Upper lobe of left lung (tissue), 6 donors: Measurements from ENCODE around the gene ZSCAN25. TPM values are rescaled to one million over a fixed set of nuclear protein-coding genes. Genes with fewer than 3 reads are reported as not detected.
"Not testable (repeated sequence)": the region's sequence is repeated elsewhere in the genome, so short reads cannot be mapped to it uniquely, and the experiment has no call there.

Source experiments
- ATAC-seq, 2 donors: fragments of 200-7000 bp; cut with Tn5 transposase; one replicate each; pipeline ENCODE4 v1.9.1; 2022; ENCODE audit warnings: mild to moderate bottlenecking in 2 of 2, moderate library complexity in 2 of 2; ENCODE audit not compliant: low FRiP score in 2 of 2
- DNase-seq, 2 donors: peaks; one replicate each; pipeline ENCODE4 v3.0.0-alpha.2; 2019 to 2020
- H3K27ac ChIP-seq, 4 donors: fragments of 200-600 bp; sonication (generic); one replicate each; pipeline ENCODE4 v1.5.1; 2016 to 2019
- H3K27me3 ChIP-seq, 4 donors: fragments of 200-600 bp; sonication (generic); one replicate each; pipeline ENCODE4 v1.5.1; 2017 to 2019
- H3K36me3 ChIP-seq, 4 donors: fragments of 200-600 bp; sonication (generic); one replicate each; pipeline ENCODE4 v1.5.1; 2016 to 2019
- H3K4me1 ChIP-seq, 4 donors: fragments of 200-600 bp; sonication (generic); one replicate each; pipeline ENCODE4 v1.5.1; 2018 to 2019
- H3K4me3 ChIP-seq, 4 donors: fragments of 200-600 bp; sonication (generic); one replicate each; pipeline ENCODE4 v1.5.1; 2017 to 2019; ENCODE audit warnings: mild to moderate bottlenecking in 2 of 4, moderate library complexity in 1 of 4
- H3K9me3 ChIP-seq, 4 donors: fragments of 200-600 bp; sonication (generic); one replicate each; pipeline ENCODE4 v1.5.1; 2018 to 2019
- CTCF ChIP-seq, 6 experiments: fragments of 450-650 bp in 4 of 6; fragments of 200-600 bp in 2 of 6; sonication (generic) in 2 of 6; IDR thresholded peaks; one replicate each; pipeline ENCODE4 v1.5.1; 2016 to 2019; ENCODE audit warnings: antibody characterized with exemption in 6 of 6
- EP300 ChIP-seq, 4 donors: sonication (generic); formaldehyde crosslinking; IDR thresholded peaks; one replicate each; pipeline ENCODE4 v1.5.1; 2017; ENCODE audit warnings: antibody characterized with exemption in 4 of 4, control low read depth in 2 of 4
- POLR2A ChIP-seq, 4 donors: fragments of 450-650 bp; IDR thresholded peaks; one replicate each; pipeline ENCODE4 v1.5.1; 2016 to 2017; ENCODE audit warnings: antibody characterized with exemption in 4 of 4, mild to moderate bottlenecking in 2 of 4
- POLR2AphosphoS5 ChIP-seq, 2 donors: sonication (generic); formaldehyde crosslinking; IDR thresholded peaks; one replicate each; pipeline ENCODE4 v1.5.1; 2017; ENCODE audit warnings: antibody characterized with exemption in 2 of 2
- WGBS, 2 donors: methylation state at CpG; one replicate each; pipeline ENCODE4 v1.1.5; 2017 to 2018; 5-methylcytosine and 5-hydroxymethylcytosine counted together
- total RNA-seq, 6 donors: library from RNA; depleted of rRNA in 4 of 6; stranded (reverse); fragments of >200 nt in 4 of 6; gene quantifications; one replicate each; pipeline versions ENCODE4 v1.1.0 to v1.2.1, GENCODE V29; 2016 to 2021
- donor health status: DM: no; HTN: no; CAD: no; lungs with moderate emphysema.
- donor health status: DM: no; HTN: yes; CAD: no; lungs with severe emphysema.

ZSCAN25 gene
- total RNA-seq, 6 donors from 2014 or later, result 16.4 to 54.5 (median 18.2) TPM

- 50 to 51% methylated on average over 10 of the region's 10 CpGs for WGBS, 2 donors
- Histone ChIP-seq H3K4me1 (peaks cover 5 to 22% (median 11%) of the 10 kb centered on the region in 4 donors), H3K4me3 (peak overlapping the region in 3 of 4 donors; percentile 44 to 72 (median 57)), H3K27me3 (no peaks in the 10 kb centered on the region), H3K9me3 (no peaks in the 10 kb centered on the region), H3K36me3 (peaks cover 0 to under 1% (median 0%) of the 10 kb centered on the region in 4 donors), H3K27ac (peak overlapping the region in 1 of 4 donors; percentile 73)
- TF ChIP-seq POLR2AphosphoS5 (IDR thresholded peaks at IDR 0.05) (no peak), CTCF (IDR thresholded peaks at IDR 0.05) (no peak), POLR2A (IDR thresholded peaks at IDR 0.05) (no peak), EP300 (IDR thresholded peaks at IDR 0.05) (no peak)
- ATAC-seq (no peak), DNase-seq (no peak)
Measured at GRCh38 chr7:99579281-99579955, 37.3 kb upstream of the ZSCAN25 start.

GRCh38 chr7:99579956-99580777 is 36.6 kb upstream of the ZSCAN25 start:
- Histone ChIP-seq H3K9me3 (no peaks in the 10 kb centered on the region), H3K36me3 (no peaks in the 10 kb centered on the region), H3K4me1 (peaks cover 5 to 22% (median 11%) of the 10 kb centered on the region in 4 donors), H3K4me3 (peak overlapping the region; percentile 37 to 72 (median 50)), H3K27me3 (no peaks in the 10 kb centered on the region), H3K27ac (peak overlapping the region in 1 of 4 donors; percentile 73)
- peak in 1 of 2 donors; percentile 86 for DNase-seq
- ATAC-seq, result peak; percentile 53 to 80
- 2% methylated on average over 25 to 49 of the region's 54 CpGs for WGBS, 2 donors
- TF ChIP-seq CTCF (IDR thresholded peaks at IDR 0.05) (peak in 5 of 6 experiments; percentile 17 to 64 (median 30)), POLR2AphosphoS5 (IDR thresholded peaks at IDR 0.05) (no peak), EP300 (IDR thresholded peaks at IDR 0.05) (no peak)

GRCh38 chr7:99580778-99581332 is 35.9 kb upstream of the ZSCAN25 start:
- Histone ChIP-seq H3K4me3 (peak overlapping the region in 3 of 4 donors; percentile 44 to 72 (median 57)), H3K4me1 (peaks cover 5 to 22% (median 11%) of the 10 kb centered on the region in 4 donors), H3K27ac (peak overlapping the region in 1 of 4 donors; percentile 73)
- H3K36me3 ChIP-seq, DNase-seq, ATAC-seq, H3K9me3 ChIP-seq, H3K27me3 ChIP-seq: not testable (repeated sequence)
- WGBS, 2 donors, result 47 to 52% methylated on average over 4 of the region's 4 CpGs

- ATAC-seq (no peak), DNase-seq (no peak)
- TF ChIP-seq POLR2A (IDR thresholded peaks at IDR 0.05), result no peak
- TF ChIP-seq CTCF (IDR thresholded peaks at IDR 0.05), result no peak
- TF ChIP-seq EP300 (IDR thresholded peaks at IDR 0.05), result no peak
- no peak for TF ChIP-seq POLR2AphosphoS5 (IDR thresholded peaks at IDR 0.05)
- no peaks in the 10 kb centered on the region for H3K36me3 ChIP-seq
- H3K27ac ChIP-seq, result no peak overlapping the region
- no peaks in the 10 kb centered on the region for H3K4me1 ChIP-seq
- H3K4me3 ChIP-seq, result no peak overlapping the region
- H3K27me3 ChIP-seq, result no peaks in the 10 kb centered on the region
- 79 to 88% methylated on average over 3 of the region's 3 CpGs for WGBS, 2 donors
- no peaks in the 10 kb centered on the region for H3K9me3 ChIP-seq
Measured at GRCh38 chr7:99588868-99589267, 27.9 kb upstream of the ZSCAN25 start.
